HG03039 (cell line): ENCODE measurements around the gene IL6ST.
A peak's percentile ranks its signal among the peaks of the same experiment; 100 is the strongest.
"Not testable (repeated sequence)": the region's sequence is repeated elsewhere in the genome, so short reads cannot be mapped to it uniquely, and the experiment has no call there.

Experiments
- ATAC-seq: cut with Tn5 transposase; IDR thresholded peaks from one replicate; pipeline ENCODE4 v1.9.1; 2021; ENCODE audit warnings: mild to moderate bottlenecking, moderate library complexity; ENCODE audit not compliant: unreplicated experiment

The IL6ST gene

DNA sequence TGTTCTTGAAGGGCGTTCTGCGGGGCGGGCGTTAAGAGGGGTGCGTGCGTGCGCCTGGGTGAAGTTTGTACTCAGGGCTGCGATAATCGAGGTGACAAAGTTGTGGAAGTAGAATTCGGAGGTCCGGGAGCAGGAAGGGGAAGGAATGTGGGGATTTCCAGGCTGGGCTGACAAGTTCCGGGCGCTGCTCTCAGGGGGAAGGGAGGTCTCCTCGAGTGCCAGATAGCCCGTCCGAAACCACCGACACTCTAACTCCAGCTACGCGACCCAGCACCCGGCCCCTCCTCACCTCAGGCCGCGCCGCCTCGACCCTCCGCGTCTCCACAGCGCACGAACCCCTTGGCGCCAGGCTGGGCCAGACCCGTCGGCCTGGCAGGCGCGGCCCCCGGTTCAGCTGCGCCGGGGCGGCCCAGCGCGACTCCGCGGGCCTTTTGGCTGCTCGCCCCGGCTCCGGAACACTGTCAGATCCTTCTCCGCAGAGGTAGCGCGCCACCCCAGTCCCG is at the start of gene IL6ST:
TSS of gene IL6ST (minus strand) at position 469 of the 503 bp plus-strand sequence. CDS start 18,685 bp downstream, outside the sequence.
- peak; percentile 39 for ATAC-seq

DNA sequence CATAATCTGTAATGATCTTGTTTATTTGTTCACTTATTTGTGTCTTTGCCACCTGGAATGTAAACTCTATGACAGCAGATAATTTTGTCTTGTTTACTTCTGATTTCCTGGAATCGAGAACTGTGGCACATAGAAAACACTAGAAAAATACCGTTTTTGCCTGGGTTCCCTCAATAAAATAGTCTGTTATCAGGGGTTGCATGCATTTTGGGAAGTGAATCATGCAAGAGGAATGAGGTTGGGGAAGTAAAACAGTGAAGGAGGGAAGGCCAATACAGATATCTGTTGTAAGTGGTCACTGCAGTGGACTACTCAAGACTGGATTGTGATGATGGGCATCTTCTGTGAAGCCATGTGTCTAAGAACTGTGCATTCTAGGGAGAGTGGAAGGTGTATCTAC is 45.2 kb upstream of the IL6ST start:
- no peak for ATAC-seq

DNA sequence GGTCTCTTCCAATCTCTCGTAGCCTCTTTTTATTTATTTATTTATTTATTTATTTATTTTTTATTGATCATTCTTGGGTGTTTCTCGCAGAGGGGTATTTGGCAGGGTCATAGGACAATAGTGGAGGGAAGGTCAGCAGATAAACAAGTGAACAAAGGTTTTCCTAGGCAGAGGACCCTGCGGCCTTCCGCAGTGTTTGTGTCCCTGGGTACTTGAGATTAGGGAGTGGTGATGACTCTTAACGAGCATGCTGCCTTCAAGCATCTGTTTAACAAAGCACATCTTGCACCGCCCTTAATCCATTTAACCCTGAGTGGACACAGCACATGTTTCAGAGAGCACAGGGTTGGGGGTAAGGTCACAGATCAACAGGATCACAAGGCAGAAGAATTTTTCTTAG is 43.4 kb upstream of the IL6ST start:
- ATAC-seq = not testable (repeated sequence)

GRCh38 chr5:56037531-56038010 is 42.8 kb upstream of the IL6ST start:
- ATAC-seq = no peak

DNA sequence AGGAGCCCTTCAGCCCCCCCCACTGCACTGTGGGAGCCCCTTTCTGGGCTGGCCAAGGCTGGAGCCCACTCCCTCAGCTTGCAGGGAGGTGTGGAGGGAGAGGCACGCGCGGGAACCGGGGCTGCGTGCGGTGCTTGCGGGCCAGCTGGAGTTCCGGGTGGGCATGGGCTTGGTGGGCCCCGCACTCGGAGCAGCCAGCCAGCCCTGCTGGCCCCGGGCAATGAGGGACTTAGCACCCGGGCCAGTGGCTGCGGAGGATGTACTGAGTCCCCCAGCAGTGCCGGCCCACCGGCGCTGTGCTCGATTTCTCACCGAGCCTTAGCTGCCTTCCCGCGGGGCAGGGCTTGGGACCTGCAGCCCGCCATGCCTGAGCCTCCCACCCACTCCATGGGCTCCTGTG is 40.6 kb upstream of the IL6ST start:
- ATAC-seq = not testable (repeated sequence)

GRCh38 chr5:56029871-56030630 is 35.3 kb upstream of the IL6ST start:
- ATAC-seq = not testable (repeated sequence)

DNA sequence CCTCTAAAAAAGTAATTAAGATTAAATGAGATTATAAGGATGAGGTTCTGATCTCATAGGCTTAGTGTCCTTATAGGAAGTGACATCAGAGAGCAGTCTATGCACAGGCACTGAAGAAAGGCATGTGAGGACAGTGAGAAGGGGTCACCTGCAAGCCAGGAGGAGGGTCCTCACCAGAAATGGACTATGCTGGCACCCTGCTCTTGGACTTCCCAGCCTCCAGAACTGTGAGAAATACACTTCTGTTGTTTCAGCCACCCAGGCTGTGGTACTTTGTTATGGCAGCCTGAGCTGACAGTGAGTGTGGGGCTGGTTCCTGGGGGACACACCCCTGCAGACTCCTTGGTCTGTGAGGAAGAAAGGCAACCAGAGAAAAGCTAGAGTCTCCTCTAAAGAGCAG is 34.7 kb upstream of the IL6ST start:
- ATAC-seq = no peak

DNA sequence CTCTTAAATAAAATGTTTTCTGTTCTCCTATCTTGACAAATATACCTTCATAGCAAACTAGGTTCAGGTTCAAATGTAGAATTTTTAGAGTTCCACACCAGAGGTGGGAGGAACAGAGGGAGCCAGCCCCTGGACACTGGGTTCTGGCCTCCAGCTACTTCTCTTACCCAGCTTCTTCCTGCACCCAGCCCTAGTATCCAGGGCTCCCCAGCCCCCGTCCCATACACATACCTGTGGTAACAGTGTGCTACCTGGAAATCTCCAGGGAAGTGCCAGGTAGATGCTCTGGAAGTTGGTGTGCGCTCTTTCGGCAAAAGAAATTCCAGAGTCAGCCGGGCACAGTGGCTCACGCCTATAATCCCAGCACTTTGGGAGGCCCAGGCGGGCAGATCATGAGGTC is 33.9 kb upstream of the IL6ST start:
- ATAC-seq = no peak

DNA sequence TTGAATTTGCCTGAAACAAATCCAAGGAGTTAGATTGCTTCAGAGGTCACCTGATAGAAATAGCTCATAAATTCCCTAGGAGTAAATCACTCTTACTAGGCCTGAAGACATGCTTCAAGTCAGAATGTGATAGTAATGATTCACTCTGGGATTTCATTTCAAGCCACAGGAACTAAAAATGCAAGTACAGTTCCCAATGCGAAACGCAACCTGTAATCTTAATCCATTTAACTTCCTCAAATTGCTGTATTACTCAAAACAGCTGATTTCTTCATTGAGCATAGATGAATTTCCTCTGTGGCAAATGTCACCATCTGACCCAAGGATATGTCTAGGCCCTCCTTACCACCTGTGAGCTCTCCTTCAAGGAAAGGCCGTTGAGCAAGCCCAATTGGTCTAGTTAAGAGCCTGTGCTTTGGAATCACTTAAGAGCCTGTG is 32.1 kb upstream of the IL6ST start:
- ATAC-seq = no peak

- no peak for ATAC-seq
Measured at GRCh38 chr5:56025151-56025885, 30.6 kb upstream of the IL6ST start.

GRCh38 chr5:56024810-56025150 is 30.0 kb upstream of the IL6ST start:
- ATAC-seq = no peak

- ATAC-seq = no peak
Measured at GRCh38 chr5:56023296-56023695, 28.5 kb upstream of the IL6ST start.

DNA sequence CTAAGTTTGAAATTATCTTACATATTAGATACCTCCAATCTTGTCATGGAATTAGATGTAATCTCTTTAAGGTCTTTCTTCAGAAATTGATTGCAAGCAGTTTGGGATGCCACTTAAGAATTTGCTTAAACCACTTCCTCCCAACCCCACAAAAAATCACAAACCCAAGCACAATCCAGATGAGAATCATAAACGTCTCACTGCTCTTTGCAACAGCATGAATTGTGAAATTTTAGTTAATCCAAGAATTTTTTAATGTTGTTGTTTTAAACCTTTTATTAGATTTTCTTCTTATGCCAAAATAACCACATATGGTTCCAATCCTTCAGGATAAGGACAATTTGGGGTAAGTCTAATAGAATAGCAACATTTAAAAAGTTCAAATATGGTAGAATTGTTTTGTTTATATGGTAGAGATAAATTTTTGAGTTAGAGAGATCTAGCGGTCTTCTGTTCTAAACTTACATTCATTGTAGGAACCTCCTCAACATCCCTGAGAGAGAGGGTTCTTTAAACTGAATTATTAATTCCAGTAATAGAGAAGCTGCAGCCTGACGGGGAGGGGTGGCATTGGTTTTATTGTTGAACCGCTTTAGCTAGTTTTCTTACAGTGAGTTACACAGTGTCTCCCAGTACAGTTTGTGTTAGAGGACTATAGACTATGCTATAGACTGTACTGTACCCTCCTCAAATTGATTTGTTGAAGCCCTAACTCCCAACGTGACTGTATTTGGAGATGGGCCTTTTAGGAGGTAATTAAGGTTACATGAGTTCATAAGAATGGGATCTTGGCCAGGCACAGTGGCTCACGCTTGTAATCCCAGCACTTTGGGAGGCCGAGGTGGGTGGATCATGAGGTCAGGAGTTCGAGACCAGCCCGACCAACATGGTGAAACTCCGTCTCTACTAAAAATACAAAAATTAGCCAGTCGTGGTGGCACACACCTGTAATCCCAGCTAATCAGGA is 24.8 kb upstream of the IL6ST start:
- no peak for ATAC-seq

- ATAC-seq = no peak
Measured at GRCh38 chr5:56018832-56019231, 24.1 kb upstream of the IL6ST start.

DNA sequence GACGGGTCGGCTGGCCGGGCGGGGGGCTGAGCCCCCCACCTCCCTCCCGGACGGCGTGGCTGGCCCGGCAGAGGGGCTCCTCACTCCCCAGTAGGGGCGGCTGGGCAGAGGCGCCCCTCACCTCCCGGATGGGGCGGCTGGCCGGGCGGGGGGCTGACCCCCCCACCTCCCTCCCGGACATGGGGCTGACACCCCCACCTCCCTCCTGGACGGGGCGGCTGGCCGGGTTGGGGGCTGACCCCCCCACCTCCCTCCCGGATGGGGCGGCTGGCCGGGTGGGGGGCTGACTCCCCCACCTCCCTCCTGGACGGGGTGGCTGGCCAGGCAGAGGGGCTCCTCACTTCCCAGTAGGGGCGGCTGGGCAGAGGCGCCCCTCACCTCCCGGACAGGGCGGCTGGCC is 19.9 kb upstream of the IL6ST start:
- ATAC-seq = not testable (repeated sequence)

- not testable (repeated sequence) for ATAC-seq
Measured at GRCh38 chr5:56013939-56014338, 19.2 kb upstream of the IL6ST start.

DNA sequence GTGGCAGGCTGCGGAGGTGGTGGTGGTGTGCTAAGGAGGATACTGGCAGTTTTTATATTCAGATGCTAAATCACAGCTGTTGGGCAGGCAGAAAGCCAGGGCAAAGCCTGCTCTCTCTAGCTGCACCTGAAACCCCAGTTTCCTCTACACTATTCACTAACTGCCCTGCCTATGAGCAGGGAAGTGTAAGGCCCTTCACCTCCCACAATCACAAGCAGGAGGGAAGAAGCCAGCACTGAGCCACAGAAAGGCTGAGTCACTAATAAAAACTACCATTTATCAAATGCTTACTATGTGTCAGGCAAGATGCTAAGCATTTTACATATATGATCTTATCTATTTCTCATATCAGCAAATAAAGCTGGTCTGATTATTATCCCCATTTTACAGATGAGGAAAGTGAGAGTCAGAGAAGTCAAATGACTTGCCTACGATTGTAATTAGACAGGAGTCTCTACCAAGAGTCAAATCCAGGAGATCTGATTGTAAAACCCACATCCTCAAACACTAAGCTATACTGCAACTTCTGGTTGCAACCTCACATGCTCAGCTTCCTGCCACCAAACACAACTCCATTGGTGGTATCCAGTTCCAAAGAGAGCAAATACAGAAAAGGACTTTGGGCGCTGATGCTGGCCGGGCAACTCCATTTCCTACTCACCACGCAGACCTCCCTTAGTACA is 17.7 kb upstream of the IL6ST start:
- no peak for ATAC-seq

DNA sequence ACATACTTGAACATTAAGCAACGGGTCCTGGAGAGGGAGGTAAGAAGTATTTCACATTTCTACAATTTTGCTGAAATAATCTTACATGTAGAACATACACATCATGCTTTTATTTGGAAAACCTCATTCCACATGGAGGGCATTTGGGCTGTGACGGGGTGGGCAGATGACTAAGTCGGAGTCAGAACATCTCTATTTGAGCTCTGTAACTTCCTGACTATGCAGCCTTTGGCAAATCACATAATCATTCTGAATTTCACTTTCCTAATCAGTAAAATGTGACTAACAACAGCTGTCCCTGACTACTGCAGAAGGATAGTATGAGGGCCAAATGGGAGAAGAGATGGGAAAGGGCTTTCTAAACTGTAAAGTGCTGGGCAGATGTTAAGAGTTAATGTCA is 17.1 kb upstream of the IL6ST start:
- ATAC-seq = no peak

- ATAC-seq = no peak
Measured at GRCh38 chr5:56010431-56010830, 15.7 kb upstream of the IL6ST start.

GRCh38 chr5:56006600-56006999 is 11.8 kb upstream of the IL6ST start:
- no peak for ATAC-seq
